Lung (tissue), 12 donors: Measurements from ENCODE around the gene CAV2. TPM values are rescaled to one million over a fixed set of nuclear protein-coding genes. Genes with fewer than 3 reads are reported as not detected.

Source experiments
- ATAC-seq: fragments of 200-7000 bp; cut with Tn5 transposase; one replicate; pipeline ENCODE4 v1.9.1; 2020; ENCODE audit warnings: moderate number of reproducible peaks; ENCODE audit not compliant: insufficient read depth, low FRiP score
- DNase-seq, 3 donors: peaks; one replicate each; pipeline ENCODE4 v3.0.0-alpha.2; 2013 to 2017
- H3K27ac ChIP-seq, 2 donors: one replicate each; pipeline ENCODE4 v1.5.1; 2013; ENCODE audit warnings: mild to moderate bottlenecking in 2 of 2, moderate library complexity in 2 of 2, control low read depth in 1 of 2, inconsistent platforms in 1 of 2, low read depth in 1 of 2, low read length in 1 of 2
- H3K27me3 ChIP-seq, 3 donors: one replicate each; pipeline ENCODE4 v1.5.1; 2013; ENCODE audit warnings: low read length in 2 of 3; ENCODE audit not compliant: control insufficient read depth in 3 of 3, insufficient read depth in 3 of 3
- H3K36me3 ChIP-seq, 4 donors: one replicate each; pipeline ENCODE4 v1.5.1; 2013; ENCODE audit warnings: low read length in 4 of 4, mild to moderate bottlenecking in 1 of 4, moderate library complexity in 1 of 4; ENCODE audit not compliant: control insufficient read depth in 4 of 4, insufficient read depth in 4 of 4
- H3K4me1 ChIP-seq, 5 donors: one replicate each; pipeline ENCODE4 v1.5.1; 2013; ENCODE audit warnings: low read length in 5 of 5, mild to moderate bottlenecking in 2 of 5, moderate library complexity in 1 of 5; ENCODE audit not compliant: control insufficient read depth in 5 of 5, insufficient read depth in 5 of 5
- H3K4me3 ChIP-seq: one replicate; pipeline ENCODE4 v1.5.1; 2013; ENCODE audit warnings: mild to moderate bottlenecking, control low read depth, moderate library complexity
- H3K9ac ChIP-seq, 2 donors: one replicate each; pipeline ENCODE4 v1.5.1; 2013; ENCODE audit warnings: low read length in 2 of 2, control low read depth in 1 of 2; ENCODE audit not compliant: insufficient read depth in 1 of 2
- H3K9me3 ChIP-seq, 4 donors: one replicate each; pipeline ENCODE4 v1.5.1; 2013; ENCODE audit warnings: low read length in 3 of 4, mild to moderate bottlenecking in 1 of 4, moderate library complexity in 1 of 4; ENCODE audit not compliant: control insufficient read depth in 4 of 4, insufficient read depth in 3 of 4
- CTCF ChIP-seq: IDR thresholded peaks from 2 replicates; pipeline ENCODE4 v1.5.1; 2012; ENCODE audit warnings: mild to moderate bottlenecking; ENCODE audit errors: control extremely low read depth, extremely low read depth
- WGBS, 2 donors: extraction: QIAGEN DNeasy Blood & Tissue Kit; methylation state at CpG; one replicate each; pipeline ENCODE4 v1.1.7; 2013; 5-methylcytosine and 5-hydroxymethylcytosine counted together
- polyA plus RNA-seq, 2 donors: library from polyadenylated mRNA; stranded (reverse); fragments of 200-250 nt; gene quantifications; one replicate each; pipeline ENCODE4 v1.2.1, GENCODE V29; 2013
- total RNA-seq, 2 donors: library from RNA; depleted of rRNA in 1 of 2; stranded (reverse); fragments of >200 nt in 1 of 2; gene quantifications; one replicate each; pipeline ENCODE4 v1.2.1, GENCODE V29; 2014 to 2021
- donor health status: control.
- donor health status: control.
- donor health status: Bipolar disorder and iron deficiency.
- donor health status: healthy.
- donor health status: DM: yes; HTN: yes; CAD: no.

CAV2 gene
- total and polyA plus RNA-seq, 4 donors = 57.9 to 214 (median 106) TPM

GRCh38 chr7:116535416-116535815, 35.9 kb downstream of the CAV2 start:
- H3K27ac ChIP-seq = no peak overlapping the region
- no peak overlapping the region for H3K9ac ChIP-seq
- TF ChIP-seq CTCF = no peak
- ATAC-seq = no peak
- no peak overlapping the region for H3K4me3 ChIP-seq
- H3K9me3 ChIP-seq = peaks cover 0 to 3% (median 0%) of the 10 kb centered on the region in 4 donors
- peaks cover 4 to 50% (median 7%) of the 10 kb centered on the region in 5 donors for H3K4me1 ChIP-seq
- peaks cover 10 to 41% (median 22%) of the 10 kb centered on the region in 4 donors for H3K36me3 ChIP-seq
- no peak for DNase-seq
- no peaks in the 10 kb centered on the region for H3K27me3 ChIP-seq
- 49 to 76% methylated on average over 1 of the region's 1 CpG for WGBS, 2 donors

GRCh38 chr7:116538138-116538537, 38.6 kb downstream of the CAV2 start:
- peaks cover 0 to 54% (median 4%) of the 10 kb centered on the region in 5 donors for H3K4me1 ChIP-seq
- 56 to 68% methylated on average over 2 of the region's 2 CpGs for WGBS, 2 donors
- peak overlapping the region; percentile 25 to 51 for H3K27ac ChIP-seq

GRCh38 chr7:116539879-116540278, 40.3 kb downstream of the CAV2 start:
- Histone ChIP-seq H3K4me3 (no peak overlapping the region), H3K9me3 (peaks cover 0 to 3% (median 0%) of the 10 kb centered on the region in 4 donors), H3K4me1 (peaks cover 2 to 62% (median 4%) of the 10 kb centered on the region in 5 donors), H3K36me3 (peaks cover 7 to 50% (median 16%) of the 10 kb centered on the region in 4 donors), H3K9ac (no peak overlapping the region), H3K27me3 (no peaks in the 10 kb centered on the region), H3K27ac (peak overlapping the region; percentile 41 to 58)
- WGBS, 2 donors = 74 to 83% methylated on average over 3 of the region's 3 CpGs
- TF ChIP-seq CTCF = no peak
- ATAC-seq (no peak), DNase-seq (no peak)

More at GRCh38 chr7:116538138-116538537, 38.6 kb downstream of the CAV2 start:
- H3K9ac ChIP-seq = no peak overlapping the region
- peaks cover 7 to 41% (median 16%) of the 10 kb centered on the region in 4 donors for H3K36me3 ChIP-seq
- DNase-seq (no peak), ATAC-seq (no peak)
- no peaks in the 10 kb centered on the region for H3K27me3 ChIP-seq
- H3K9me3 ChIP-seq = peaks cover 0 to 3% (median 0%) of the 10 kb centered on the region in 4 donors
- no peak for TF ChIP-seq CTCF
- H3K4me3 ChIP-seq = no peak overlapping the region

- peaks cover 7 to 46% (median 12%) of the 10 kb centered on the region in 4 donors for H3K36me3 ChIP-seq
- no peaks in the 10 kb centered on the region for H3K27me3 ChIP-seq
- peaks cover 2 to 68% (median 7%) of the 10 kb centered on the region in 5 donors for H3K4me1 ChIP-seq
- ATAC-seq (no peak), DNase-seq (no peak)
- H3K27ac ChIP-seq = no peak overlapping the region
- H3K4me3 ChIP-seq = no peak overlapping the region
- TF ChIP-seq CTCF = no peak
- no peak overlapping the region for H3K9ac ChIP-seq
- H3K9me3 ChIP-seq = peaks cover 0 to 3% (median 0%) of the 10 kb centered on the region in 4 donors
Measured at GRCh38 chr7:116540743-116541142, 41.2 kb downstream of the CAV2 start.
